Omental fat pad (tissue), 4 donors: ENCODE measurements around the gene SQSTM1. TPM values are rescaled to one million over a fixed set of nuclear protein-coding genes. Genes with fewer than 3 reads are reported as not detected.

Source experiments
- ATAC-seq: fragments of 150-250 bp; one replicate; pipeline ENCODE4 v1.9.1; 2016; ENCODE audit warnings: mild to moderate bottlenecking, moderate library complexity; ENCODE audit not compliant: low FRiP score
- DNase-seq: peaks from one replicate; pipeline ENCODE4 v3.0.0-alpha.2; 2019; ENCODE audit warnings: low spot score
- CTCF ChIP-seq, 3 donors: fragments of 450-650 bp; IDR thresholded peaks; one replicate each; pipeline ENCODE4 v1.5.1; 2016 to 2017; ENCODE audit warnings: antibody characterized with exemption in 3 of 3, mild to moderate bottlenecking in 3 of 3, moderate library complexity in 2 of 3
- total RNA-seq, 4 donors: library from RNA; depleted of rRNA; stranded (reverse); fragments of >200 nt; gene quantifications; one replicate each; pipeline ENCODE4 v1.1.0, GENCODE V29; 2016

Gene SQSTM1
- total RNA-seq, 4 donors from 2014 or later = 400 to 762 (median 566) TPM

- no peak for TF ChIP-seq CTCF (IDR thresholded peaks at IDR 0.05)
- ATAC-seq = no peak
- no peak for DNase-seq
These were observed 42.8 kb upstream of the SQSTM1 start for GRCh38 chr5:179777909-179778308.

- ATAC-seq (no peak), DNase-seq (no peak)
- TF ChIP-seq CTCF (IDR thresholded peaks at IDR 0.05) = no peak
These were observed 42.1 kb upstream of the SQSTM1 start for GRCh38 chr5:179778591-179778990.

- TF ChIP-seq CTCF (IDR thresholded peaks at IDR 0.05) = no peak
- ATAC-seq (no peak), DNase-seq (no peak)
These were observed 40.9 kb upstream of the SQSTM1 start for GRCh38 chr5:179779826-179780225.

- no peak for TF ChIP-seq CTCF (IDR thresholded peaks at IDR 0.05)
- DNase-seq = no peak
- no peak for ATAC-seq
These were observed 40.3 kb upstream of the SQSTM1 start for GRCh38 chr5:179780362-179780761.

- ATAC-seq = no peak
- no peak for DNase-seq
- no peak for TF ChIP-seq CTCF (IDR thresholded peaks at IDR 0.05)
These were observed 38.9 kb upstream of the SQSTM1 start for GRCh38 chr5:179781846-179782245.

GRCh38 chr5:179783128-179783527 is 37.6 kb upstream of the SQSTM1 start:
- no peak for TF ChIP-seq CTCF (IDR thresholded peaks at IDR 0.05)
- DNase-seq = no peak
- ATAC-seq = no peak

GRCh38 chr5:179786861-179787260 is 33.8 kb upstream of the SQSTM1 start:
- ATAC-seq = no peak
- TF ChIP-seq CTCF (IDR thresholded peaks at IDR 0.05) = no peak
- no peak for DNase-seq
